Measurements from ENCODE around the gene AOPEP.

AOPEP gene

GRCh38 chr9:94987731-94988130 lies 261.2 kb downstream of the AOPEP start:
- Histone ChIP-seq H3K4me3 (ENCODE audit: low read length) (no peak overlapping the region), H3K4me1 (ENCODE audit: low read length) (no peaks in the 10 kb centered on the region), H3K27ac (ENCODE audit: low read length) (no peak overlapping the region), H3K27me3 (ENCODE audit: low read depth, low read length) (no peaks in the 10 kb centered on the region), H3K9me3 (ENCODE audit: insufficient read depth, low read length) (no peaks in the 10 kb centered on the region), H3K79me2 (ENCODE audit: low read length) (no peaks in the 10 kb centered on the region), H3K36me3 (replicated peaks; ENCODE audit: low read depth, low read length) (no peaks in the 10 kb centered on the region), H3K4me2 (ENCODE audit: low read length) (no peak overlapping the region), H2AFZ (ENCODE audit: low read depth, low read length) (no peak overlapping the region), H3K9ac (ENCODE audit: low read length) (no peak overlapping the region), H4K20me1 (ENCODE audit: insufficient read depth, low read length) (no peaks in the 10 kb centered on the region)
- TF ChIP-seq, protein P1, sequence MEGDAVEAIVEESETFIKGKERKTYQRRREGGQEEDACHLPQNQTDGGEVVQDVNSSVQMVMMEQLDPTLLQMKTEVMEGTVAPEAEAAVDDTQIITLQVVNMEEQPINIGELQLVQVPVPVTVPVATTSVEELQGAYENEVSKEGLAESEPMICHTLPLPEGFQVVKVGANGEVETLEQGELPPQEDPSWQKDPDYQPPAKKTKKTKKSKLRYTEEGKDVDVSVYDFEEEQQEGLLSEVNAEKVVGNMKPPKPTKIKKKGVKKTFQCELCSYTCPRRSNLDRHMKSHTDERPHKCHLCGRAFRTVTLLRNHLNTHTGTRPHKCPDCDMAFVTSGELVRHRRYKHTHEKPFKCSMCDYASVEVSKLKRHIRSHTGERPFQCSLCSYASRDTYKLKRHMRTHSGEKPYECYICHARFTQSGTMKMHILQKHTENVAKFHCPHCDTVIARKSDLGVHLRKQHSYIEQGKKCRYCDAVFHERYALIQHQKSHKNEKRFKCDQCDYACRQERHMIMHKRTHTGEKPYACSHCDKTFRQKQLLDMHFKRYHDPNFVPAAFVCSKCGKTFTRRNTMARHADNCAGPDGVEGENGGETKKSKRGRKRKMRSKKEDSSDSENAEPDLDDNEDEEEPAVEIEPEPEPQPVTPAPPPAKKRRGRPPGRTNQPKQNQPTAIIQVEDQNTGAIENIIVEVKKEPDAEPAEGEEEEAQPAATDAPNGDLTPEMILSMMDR (IDR thresholded peaks at IDR 0.05; ENCODE audit: low read depth, low read length) = no peak

DNA sequence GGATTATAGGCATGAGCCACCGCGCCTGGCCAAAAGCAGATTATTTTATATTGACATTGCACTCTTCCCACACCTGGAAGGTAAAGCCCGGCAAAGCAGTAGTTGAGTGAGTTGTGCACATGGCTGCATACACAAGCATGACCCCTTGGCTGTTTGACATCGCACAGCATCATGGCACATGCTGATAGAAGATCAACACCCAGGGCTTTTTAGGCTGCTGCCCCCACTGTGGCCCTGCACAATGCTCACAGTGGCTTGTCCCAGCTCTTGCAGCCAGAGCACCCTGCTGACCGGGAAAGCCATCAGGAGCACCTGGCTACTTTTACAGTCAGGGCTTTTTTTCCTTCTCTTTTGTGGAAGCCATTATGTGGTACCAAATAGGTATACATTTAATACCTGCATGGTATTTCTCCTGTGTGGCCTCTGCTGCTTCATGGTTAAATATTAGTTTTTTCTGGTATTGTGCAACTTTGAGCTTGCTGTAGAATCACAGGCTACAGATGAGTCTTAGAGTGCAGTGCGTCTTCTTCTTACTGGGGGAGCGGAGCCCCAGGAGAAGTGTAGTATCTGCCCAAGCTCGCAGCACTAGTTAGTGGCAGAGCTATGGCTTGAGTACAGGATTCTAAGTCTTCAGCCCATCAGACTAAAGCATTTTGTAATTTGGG lies 264.5 kb downstream of the AOPEP start:
- no peaks in the 10 kb centered on the region for H3K4me1 ChIP-seq (ENCODE audit: low read length)
- H3K9me3 ChIP-seq (ENCODE audit: insufficient read depth, low read length) = no peaks in the 10 kb centered on the region
- H3K4me3 ChIP-seq (ENCODE audit: low read length) = no peak overlapping the region
- H3K79me2 ChIP-seq (ENCODE audit: low read length) = no peaks in the 10 kb centered on the region
- TF ChIP-seq, protein P1 (IDR thresholded peaks at IDR 0.05; ENCODE audit: low read depth, low read length) = no peak
- TF ChIP-seq EZH2phosphoT487 (IDR thresholded peaks at IDR 0.05; ENCODE audit: low read depth) = no peak
- H3K36me3 ChIP-seq (replicated peaks; ENCODE audit: low read depth, low read length) = no peaks in the 10 kb centered on the region
- no peak overlapping the region for H3K27ac ChIP-seq (ENCODE audit: low read length)
- H3K27me3 ChIP-seq (ENCODE audit: low read depth, low read length) = no peaks in the 10 kb centered on the region
- H2AFZ ChIP-seq (ENCODE audit: low read depth, low read length) = no peak overlapping the region
- H4K20me1 ChIP-seq (ENCODE audit: insufficient read depth, low read length) = no peaks in the 10 kb centered on the region
- no peak overlapping the region for H3K9ac ChIP-seq (ENCODE audit: low read length)
- no peak overlapping the region for H3K4me2 ChIP-seq (ENCODE audit: low read length)

GRCh38 chr9:94991961-94992907 lies 265.7 kb downstream of the AOPEP start:
- no peak for TF ChIP-seq EZH2phosphoT487 (IDR thresholded peaks at IDR 0.05; ENCODE audit: low read depth)
- TF ChIP-seq, protein P1 (IDR thresholded peaks at IDR 0.05; ENCODE audit: low read depth, low read length) = no peak
- H3K4me3 ChIP-seq (ENCODE audit: low read length) = no peak overlapping the region

DNA sequence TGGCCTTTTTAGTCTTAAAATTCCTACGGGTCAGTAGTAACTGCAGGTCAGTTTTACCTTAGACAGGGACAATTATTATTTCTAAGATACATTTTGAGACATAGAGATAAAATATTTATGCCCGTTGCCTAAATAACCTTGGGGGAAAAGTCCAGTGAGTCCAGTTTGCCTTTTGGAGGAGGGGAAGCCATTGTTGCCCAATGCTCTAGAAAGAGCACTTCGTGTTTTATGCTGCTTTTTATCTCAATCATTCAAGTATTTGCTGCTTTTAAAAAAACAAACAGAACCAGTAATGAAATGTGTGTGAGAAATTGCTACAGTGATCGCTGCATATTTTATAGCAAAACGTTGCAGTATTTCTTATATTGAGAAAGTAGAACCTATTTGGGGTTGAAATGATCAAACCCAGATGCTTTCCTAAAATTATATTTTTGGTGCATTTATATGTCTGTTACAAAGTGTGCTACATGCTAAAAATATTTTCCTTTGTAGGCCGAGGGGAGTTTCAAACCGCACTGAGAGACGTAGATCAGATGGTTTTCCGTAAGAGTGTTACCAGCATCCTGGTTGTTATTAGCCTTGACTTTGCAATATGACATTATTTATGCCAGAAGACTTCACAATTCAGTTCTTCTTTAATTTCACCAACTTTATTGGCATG lies 266.8 kb downstream of the AOPEP start:
- Histone ChIP-seq H2AFZ (ENCODE audit: low read depth, low read length) (no peak overlapping the region), H3K4me2 (ENCODE audit: low read length) (no peak overlapping the region), H3K27me3 (ENCODE audit: low read depth, low read length) (no peaks in the 10 kb centered on the region), H3K9me3 (ENCODE audit: insufficient read depth, low read length) (no peaks in the 10 kb centered on the region), H3K79me2 (ENCODE audit: low read length) (no peaks in the 10 kb centered on the region), H4K20me1 (ENCODE audit: insufficient read depth, low read length) (no peaks in the 10 kb centered on the region), H3K9ac (ENCODE audit: low read length) (no peak overlapping the region), H3K4me1 (ENCODE audit: low read length) (no peaks in the 10 kb centered on the region), H3K36me3 (replicated peaks; ENCODE audit: low read depth, low read length) (no peaks in the 10 kb centered on the region), H3K27ac (ENCODE audit: low read length) (no peak overlapping the region), H3K4me3 (ENCODE audit: low read length) (no peak overlapping the region)
- TF ChIP-seq, protein P1 (IDR thresholded peaks at IDR 0.05; ENCODE audit: low read depth, low read length) = no peak
- TF ChIP-seq EZH2phosphoT487 (IDR thresholded peaks at IDR 0.05; ENCODE audit: low read depth) = no peak

More at GRCh38 chr9:94991961-94992907, 265.7 kb downstream of the AOPEP start:
- H3K27me3 ChIP-seq (ENCODE audit: low read depth, low read length) = no peaks in the 10 kb centered on the region
- no peak overlapping the region for H3K9ac ChIP-seq (ENCODE audit: low read length)
- H3K36me3 ChIP-seq (replicated peaks; ENCODE audit: low read depth, low read length) = no peaks in the 10 kb centered on the region
- no peaks in the 10 kb centered on the region for H3K9me3 ChIP-seq (ENCODE audit: insufficient read depth, low read length)
- no peaks in the 10 kb centered on the region for H3K79me2 ChIP-seq (ENCODE audit: low read length)
- H3K4me1 ChIP-seq (ENCODE audit: low read length) = no peaks in the 10 kb centered on the region
- no peak overlapping the region for H2AFZ ChIP-seq (ENCODE audit: low read depth, low read length)
- no peaks in the 10 kb centered on the region for H4K20me1 ChIP-seq (ENCODE audit: insufficient read depth, low read length)
- H3K4me2 ChIP-seq (ENCODE audit: low read length) = no peak overlapping the region
- no peak overlapping the region for H3K27ac ChIP-seq (ENCODE audit: low read length)

Data from OCI-LY3 (cell line).